HG02759 (cell line): ENCODE measurements around the gene GGCX.
"Not testable (repeated sequence)": the region's sequence is repeated elsewhere in the genome, so short reads cannot be mapped to it uniquely, and the experiment has no call there.

Source experiments
- ATAC-seq: cut with Tn5 transposase; IDR thresholded peaks from one replicate; pipeline ENCODE4 v1.9.1; 2021; ENCODE audit warnings: mild to moderate bottlenecking, moderate library complexity; ENCODE audit not compliant: unreplicated experiment

The GGCX gene

GRCh38 chr2:85594715-85595300 is 33.5 kb upstream of the GGCX start:
- ATAC-seq, result no peak

GRCh38 chr2:85593023-85593422 is 31.7 kb upstream of the GGCX start:
- no peak for ATAC-seq

- not testable (repeated sequence) for ATAC-seq
Measured at GRCh38 chr2:85592299-85592698, 31.0 kb upstream of the GGCX start.

GRCh38 chr2:85591563-85591962 is 30.3 kb upstream of the GGCX start:
- no peak for ATAC-seq

- ATAC-seq, result no peak
Measured at GRCh38 chr2:85590950-85591349, 29.7 kb upstream of the GGCX start.

- no peak for ATAC-seq
Measured at GRCh38 chr2:85589982-85590791, 28.9 kb upstream of the GGCX start.

- ATAC-seq, result no peak
Measured at GRCh38 chr2:85589181-85589580, 27.9 kb upstream of the GGCX start.

- no peak for ATAC-seq
Measured at GRCh38 chr2:85588645-85589044, 27.4 kb upstream of the GGCX start.

- ATAC-seq, result no peak
Measured at GRCh38 chr2:85588236-85588635, 26.9 kb upstream of the GGCX start.

GRCh38 chr2:85585781-85586105 is 24.4 kb upstream of the GGCX start:
- ATAC-seq, result no peak

GRCh38 chr2:85584857-85585780 is 23.8 kb upstream of the GGCX start:
- peak; percentile 34 for ATAC-seq

- peak; percentile 77 for ATAC-seq
Measured at GRCh38 chr2:85584354-85584856, 23.1 kb upstream of the GGCX start, which contains the start of gene VAMP5. TSS of gene VAMP5 (plus strand) at chr2:85584431. CDS start at chr2:85584491, 60 bp downstream.

- peak; percentile 2 for ATAC-seq
Measured at GRCh38 chr2:85583667-85584353, 22.5 kb upstream of the GGCX start.

GRCh38 chr2:85582492-85582891 is 21.2 kb upstream of the GGCX start:
- ATAC-seq, result no peak

GRCh38 chr2:85580206-85580605 is 18.9 kb upstream of the GGCX start:
- no peak for ATAC-seq

GRCh38 chr2:85579266-85579935 is 18.1 kb upstream of the GGCX start:
- ATAC-seq, result no peak

- peak; percentile 55 for ATAC-seq
Measured at GRCh38 chr2:85578243-85579180, 17.2 kb upstream of the GGCX start.

- peak; percentile 64 for ATAC-seq
Measured at GRCh38 chr2:85577386-85578242, 16.3 kb upstream of the GGCX start, which contains the start of gene VAMP8. TSS of gene VAMP8 (plus strand) at chr2:85577586. CDS start at chr2:85577647, 61 bp downstream.
